Hematopoietic multipotent progenitor cell treated with erythropoietin and hydrocortisone succinate and interleukin-3 and kit ligand, for 15 days (in vitro differentiated cells): ENCODE measurements around the gene RWDD1.
"Not testable (repeated sequence)": the region's sequence is repeated elsewhere in the genome, so short reads cannot be mapped to it uniquely, and the experiment has no call there.

ENCODE experiments used
- DNase-seq: peaks from one replicate; pipeline ENCODE4 v3.0.0-alpha.2; 2015; ENCODE audit warnings: low spot score

The RWDD1 gene

DNA sequence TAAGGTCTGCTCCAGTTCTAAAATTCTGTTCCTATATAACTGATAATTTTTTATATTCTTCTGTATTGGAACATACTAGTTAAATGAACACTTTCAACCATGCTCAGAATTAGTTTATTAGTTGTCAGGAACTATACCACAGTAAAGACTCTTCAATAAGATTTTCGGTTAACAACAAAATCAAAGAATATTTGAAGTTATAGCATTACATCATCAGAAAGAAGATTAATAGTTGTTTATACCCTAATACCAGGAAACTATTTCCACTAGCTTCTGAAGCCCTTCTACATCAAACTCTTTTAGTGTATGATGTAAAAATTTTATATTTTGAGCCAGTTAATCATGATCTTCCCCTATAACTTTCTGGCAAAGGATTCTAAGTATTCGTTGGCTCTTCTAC is 11.2 kb upstream of the RWDD1 start:
- no peak for DNase-seq

DNA sequence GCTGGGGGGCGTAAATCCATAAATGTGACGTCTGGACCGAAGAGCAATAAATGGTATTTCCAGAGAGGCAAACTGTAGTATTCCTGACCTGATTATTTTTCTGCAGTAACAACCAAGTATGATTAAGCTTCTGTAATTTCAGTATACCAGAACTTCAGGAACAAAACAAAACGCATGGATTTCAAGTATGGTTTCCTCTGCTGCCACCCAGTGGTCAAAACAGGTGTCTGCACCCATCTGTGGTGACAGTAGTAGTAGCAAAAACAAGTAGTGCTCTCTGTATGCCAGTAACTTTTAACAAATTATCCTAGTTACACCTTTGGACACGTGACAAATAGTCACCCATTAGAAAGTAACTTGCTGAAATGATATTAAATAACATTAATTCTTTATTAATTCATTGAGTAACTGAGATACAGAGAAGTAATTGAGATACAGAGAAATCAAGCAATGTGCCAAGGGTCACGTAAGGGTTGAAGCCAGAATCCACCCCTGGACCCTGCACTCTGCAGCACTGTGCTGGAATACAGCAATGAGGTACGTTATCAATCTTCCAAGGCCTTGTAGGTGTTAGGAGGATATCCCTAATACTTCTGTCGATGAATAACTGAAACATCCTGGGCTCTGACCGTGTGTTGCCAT is 9.8 kb upstream of the RWDD1 start:
- DNase-seq, result peak; percentile 78

DNA sequence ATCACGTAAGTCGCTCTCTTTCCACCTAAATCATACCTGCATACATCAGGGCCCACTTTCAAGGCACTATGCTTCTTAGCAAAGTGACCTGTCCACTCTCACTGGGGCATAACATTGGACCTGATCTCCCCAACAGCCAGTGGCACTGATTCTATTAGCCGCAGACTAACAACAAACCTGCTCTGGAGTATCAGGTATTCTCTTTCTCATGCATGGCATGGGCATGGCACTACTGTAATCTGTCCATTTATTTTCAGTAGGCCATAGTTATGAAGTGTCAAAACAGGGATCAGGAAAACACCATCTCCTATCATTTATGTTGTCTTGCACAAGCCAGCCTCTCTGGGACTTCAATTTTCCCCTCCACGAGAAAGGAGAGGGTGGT is 9.3 kb upstream of the RWDD1 start:
- no peak for DNase-seq

DNA sequence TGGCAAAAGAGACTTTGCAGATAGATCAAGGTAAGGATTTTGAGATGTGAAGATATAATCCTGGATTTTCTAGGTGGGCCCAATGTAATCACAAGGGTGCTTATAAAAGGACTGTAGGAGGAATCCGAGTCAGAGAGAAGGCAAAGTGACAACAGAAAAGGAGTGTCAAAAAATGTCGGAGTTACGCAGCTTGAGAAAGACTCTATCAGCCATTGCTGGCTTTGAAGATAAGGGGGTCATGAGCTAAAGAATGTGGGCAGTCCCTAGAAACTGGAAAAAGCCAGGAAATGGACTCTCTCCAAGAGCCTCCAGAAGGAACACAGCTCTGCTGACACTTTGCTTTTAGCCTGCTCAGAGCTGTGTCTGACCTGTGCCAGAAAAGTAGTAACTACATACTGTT is 8.7 kb upstream of the RWDD1 start:
- peak; percentile 12 for DNase-seq

DNA sequence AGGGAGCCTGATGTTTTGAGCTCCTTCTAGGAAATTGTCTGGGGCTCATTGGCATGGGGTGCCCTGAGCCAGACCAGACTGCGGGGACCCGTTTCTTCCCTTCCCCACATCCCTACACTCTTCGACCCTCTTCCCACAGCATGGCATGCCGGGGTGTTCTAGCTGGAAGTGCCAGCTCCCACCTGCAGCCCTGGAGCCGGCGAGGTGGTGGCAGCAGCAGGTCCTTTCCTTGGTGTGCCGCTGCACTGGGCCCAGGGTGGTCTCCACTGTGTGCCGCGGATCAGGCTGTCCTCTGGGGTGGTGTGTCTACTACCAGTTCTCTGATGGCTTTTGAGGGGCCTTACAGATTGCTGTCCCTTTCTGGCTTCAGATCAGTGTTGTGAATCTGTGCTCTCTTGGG is 7.5 kb upstream of the RWDD1 start:
- DNase-seq, result no peak

DNA sequence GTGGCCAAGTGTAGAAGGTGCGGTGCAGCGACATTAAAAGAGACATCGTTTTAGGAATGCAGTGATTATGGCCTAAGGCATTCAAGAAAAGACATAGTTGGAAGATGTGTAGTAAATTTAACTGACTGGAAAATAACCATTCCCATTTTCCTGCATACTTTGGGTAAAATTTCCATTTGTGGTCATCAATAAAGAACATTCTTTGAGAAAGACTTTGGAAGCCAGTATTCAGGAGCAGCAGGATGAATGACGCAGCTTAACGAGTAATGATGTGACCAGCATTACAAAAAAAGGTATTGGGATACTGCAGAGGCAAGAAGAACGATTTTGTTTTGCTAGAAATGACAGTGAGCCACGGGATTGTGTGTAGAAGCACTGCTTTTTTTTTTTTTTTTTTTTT is 7.0 kb upstream of the RWDD1 start:
- no peak for DNase-seq

DNA sequence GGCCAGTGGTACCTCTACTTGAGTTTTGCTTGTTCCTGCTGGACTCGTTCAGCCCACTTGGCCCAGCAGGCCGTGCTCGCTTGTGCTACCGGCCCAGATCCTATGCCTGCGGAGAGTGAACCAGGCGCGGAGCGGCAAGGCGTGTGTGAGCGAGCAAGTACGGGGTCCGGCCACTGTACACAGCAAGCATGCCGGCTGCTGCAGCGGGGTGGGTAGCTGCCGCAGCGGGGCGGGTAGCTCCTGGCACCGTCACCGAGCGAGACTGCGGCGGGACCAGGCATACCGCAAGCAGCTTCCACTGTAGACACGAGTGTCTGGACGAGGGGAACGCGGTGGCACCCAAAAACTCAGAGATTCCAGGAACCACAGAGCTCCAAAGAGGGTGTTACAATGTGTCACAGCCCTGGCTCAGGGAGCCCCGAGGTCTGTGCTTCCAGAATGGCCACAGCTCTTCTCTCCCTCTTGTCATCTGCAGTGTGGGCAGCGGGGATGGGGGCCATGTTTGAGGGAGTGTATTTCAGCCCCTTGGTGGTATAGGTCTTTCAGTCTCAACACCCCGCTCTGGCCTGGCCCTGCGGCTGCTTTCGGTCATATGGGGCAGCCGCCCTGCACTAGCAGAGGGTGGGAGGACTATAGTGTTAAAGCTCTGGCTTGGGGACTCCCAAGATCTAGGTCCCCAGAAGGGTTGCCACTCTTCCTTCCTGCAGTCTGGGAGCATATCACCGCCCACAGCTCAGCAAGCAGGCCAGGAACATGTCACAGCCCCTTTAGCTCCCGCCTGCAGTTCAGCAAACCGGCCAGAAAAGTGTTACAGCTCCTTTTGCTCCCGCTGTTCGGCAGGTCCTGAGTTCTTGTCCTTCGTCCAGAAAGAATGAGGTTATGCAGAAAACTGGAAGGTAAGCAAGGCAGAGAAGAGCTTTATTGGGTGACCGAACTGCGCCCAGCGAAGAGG is 6.1 kb upstream of the RWDD1 start:
- no peak for DNase-seq

DNA sequence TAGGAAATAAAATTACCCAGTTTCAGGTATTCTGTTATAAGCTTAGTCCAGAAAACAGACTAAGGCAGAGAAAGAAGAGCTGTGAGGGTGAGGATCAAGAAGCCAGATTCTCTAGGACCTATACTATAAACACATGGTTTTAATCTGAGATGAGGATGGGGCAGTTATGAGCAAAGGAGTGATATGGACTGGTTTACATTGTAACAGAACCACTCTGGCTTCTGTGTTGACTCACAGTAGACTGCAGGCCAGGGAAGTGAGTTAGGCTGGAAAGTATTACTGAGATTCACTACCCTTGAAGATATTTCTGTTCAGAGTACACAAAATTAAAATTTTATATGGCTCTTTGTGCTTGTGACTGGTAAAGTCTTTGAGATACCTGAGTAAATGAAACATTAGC is 3.2 kb upstream of the RWDD1 start:
- DNase-seq, result no peak

DNA sequence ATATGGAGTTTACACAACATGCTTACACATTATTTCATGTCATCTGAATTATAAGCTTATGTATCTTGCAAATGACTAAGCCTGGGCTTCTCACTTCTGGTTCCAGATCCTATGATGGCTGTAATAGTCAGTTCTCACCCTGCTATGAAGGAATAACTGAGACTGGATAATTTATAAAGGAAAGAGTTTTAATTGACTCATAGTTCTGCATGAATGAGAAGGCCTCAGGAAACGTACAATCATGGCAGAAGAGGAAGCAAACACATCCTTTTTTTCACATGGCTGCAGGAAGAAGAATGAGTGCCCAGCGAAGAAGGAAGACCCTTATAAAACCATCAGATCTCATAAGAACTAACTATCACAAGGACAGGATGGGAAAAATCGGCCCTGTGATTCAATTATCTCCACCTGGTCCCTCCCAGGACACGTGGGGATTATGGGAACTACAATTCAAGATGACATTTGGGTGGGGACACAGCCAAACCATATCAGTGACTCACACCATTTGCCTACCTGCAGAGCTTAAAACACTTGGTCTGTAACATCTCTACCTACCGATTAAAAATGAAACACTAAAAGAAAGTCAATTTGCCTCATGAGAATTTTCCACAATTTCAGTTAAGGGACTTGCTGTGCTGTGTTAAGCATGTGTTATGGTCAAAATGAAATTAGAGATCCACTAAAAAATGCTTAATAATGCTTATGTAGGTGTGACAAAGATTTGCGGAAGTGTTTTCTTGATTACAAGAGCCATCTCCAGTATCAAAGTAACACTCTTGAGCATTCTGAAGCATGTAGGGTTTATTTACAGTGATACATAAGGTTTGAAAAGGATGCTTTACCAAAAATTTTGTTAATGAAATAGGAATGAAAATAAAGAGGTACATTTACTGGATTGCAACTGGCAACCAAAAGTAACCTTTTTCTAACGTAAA is 2.2 kb upstream of the RWDD1 start:
- DNase-seq, result no peak

DNA sequence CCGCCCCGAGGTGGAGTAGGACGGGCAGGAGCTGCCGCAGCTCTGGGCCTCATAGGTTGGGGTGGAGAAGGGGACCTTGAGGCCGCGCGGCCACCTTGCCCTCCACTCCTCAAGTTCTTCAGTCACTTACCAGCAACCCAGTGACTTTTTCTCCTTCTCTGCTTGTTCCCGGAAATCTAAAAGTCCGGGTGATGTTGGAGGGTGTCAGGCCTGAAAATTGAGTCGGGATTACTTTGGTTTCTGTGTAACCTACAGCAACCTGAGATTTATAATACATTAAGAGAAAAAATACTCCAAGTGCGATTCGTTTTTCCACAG is 338 bp downstream of the RWDD1 start:
- no peak for DNase-seq

DNA sequence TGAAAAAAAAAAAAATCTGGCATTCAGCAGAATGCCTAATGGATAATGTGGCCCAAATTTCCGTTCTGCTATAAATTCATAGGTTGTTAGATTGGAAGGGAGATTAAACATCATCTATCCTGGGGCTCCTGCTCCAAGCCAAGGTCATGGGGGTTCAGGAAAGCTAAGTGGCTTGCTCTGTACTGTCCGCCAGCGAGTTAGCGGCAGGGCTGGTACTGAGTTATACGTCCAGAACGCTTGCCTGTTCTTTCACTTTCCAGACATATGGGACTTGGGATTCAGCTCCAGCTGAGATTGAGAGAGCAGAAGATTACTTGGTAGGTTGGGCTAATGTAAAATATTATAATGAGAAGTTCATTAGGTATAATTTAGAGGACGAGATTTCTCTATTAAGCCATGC is 858 bp downstream of the RWDD1 start:
- peak; percentile 13 for DNase-seq

DNA sequence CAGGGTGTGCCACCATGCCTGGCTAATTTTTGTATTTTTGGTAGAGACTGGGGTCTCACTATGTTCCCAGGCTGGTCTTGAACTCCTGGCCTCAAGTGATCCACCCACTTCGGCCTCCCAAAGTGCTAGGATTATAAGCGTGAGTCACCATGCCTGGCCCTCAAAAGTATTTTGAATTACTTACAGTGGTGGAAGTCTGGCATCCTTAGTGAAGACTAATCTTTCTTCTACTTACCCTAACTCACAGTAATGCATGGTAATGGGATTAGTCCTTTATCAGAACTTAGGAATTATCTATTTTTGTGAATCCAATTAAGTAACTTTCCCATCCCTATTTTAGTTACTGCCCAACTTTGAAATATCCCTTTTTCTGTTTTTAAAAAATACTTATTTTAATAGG is 3.9 kb downstream of the RWDD1 start:
- DNase-seq, result no peak

DNA sequence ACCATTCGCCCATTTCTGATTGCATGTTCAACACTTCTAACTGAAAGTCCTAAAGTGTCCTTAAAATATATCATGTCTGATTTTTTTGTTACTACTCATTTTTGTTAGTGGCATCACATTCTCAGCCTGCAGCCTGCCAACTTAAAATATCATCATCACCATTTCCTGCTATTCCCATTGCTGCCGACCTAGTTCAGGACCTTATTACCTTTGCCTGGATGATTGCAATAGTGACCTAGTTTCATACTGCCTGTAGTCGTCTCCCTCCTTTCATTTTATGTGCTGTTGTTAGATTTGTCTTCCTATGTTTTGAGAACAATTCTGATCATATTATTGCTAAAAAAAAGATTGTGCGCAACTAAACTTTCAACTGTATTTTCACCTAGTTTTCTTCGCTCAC is 6.2 kb downstream of the RWDD1 start:
- no peak for DNase-seq

DNA sequence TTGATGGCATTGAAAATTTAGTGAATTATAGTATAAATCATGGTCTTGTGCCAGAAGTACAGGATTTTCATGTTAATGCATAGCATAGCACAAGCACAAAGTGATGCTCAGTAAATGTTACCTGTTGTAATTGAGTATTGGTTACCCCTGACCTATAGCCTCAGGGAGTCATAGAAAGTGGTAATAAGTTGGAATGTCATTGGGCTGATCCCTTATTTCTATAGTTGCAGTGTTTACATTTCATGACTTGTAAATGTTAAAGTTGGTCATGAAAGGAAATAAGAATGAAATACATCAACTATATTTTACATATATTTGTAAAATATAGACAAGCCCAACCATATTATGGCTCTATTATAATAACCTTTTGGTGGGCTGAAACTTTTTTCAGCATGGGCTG is 7.0 kb downstream of the RWDD1 start:
- DNase-seq, result no peak

DNA sequence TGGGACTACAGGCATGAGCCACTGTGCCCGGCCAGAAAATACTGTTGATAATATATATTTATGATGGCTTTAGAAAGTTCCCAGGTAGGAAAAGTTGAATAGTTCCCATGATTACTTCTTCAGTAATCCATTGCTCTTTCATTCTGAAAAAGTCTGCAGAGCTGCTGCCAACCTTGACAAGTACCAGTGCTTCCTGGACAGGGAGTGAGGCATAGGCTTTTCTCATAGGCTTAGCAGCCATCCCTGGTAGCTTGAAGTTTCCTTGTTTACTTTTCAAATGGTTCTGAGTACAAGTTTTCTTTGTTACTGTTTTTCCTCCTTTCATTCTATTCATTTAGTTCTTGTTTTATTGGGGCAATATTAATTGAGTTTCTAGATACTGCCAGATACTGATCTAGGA is 7.8 kb downstream of the RWDD1 start:
- DNase-seq, result no peak

DNA sequence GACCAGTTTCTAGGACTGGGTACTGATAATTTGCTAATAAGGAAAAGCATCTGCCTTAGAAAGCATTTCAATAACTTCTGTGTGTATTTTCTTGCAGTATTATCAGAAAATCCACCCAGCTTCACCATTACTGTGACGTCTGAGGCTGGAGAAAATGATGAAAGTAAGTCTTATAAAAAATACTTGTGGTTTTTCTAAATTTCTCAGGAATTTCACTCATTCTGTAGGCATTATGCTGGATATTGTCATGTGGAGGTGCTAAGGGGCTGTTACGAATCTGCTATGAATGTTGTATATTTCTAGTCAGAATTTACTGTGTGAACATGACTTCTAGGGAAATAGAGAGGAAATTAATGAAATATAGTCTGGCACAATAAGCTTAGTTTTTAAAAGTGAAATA is 8.9 kb downstream of the RWDD1 start:
- DNase-seq, result no peak

DNA sequence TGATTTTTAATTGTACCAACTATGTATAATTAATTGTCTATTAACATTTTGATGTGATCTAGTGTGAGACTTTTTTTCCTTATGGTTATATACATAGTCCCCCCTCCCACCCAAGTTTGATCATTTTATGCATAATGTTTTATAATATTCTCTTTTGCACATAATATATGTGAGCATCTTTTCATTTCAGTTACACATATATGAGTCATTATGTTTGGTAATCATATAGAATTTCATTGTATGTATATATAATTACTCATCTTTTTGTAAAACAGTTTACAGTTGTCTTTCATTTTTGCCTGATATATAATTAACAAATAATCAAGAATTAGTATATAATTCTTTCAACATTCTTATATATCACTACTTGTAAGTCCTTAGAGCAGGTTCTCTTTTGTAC is 15.0 kb downstream of the RWDD1 start:
- DNase-seq, result no peak

DNA sequence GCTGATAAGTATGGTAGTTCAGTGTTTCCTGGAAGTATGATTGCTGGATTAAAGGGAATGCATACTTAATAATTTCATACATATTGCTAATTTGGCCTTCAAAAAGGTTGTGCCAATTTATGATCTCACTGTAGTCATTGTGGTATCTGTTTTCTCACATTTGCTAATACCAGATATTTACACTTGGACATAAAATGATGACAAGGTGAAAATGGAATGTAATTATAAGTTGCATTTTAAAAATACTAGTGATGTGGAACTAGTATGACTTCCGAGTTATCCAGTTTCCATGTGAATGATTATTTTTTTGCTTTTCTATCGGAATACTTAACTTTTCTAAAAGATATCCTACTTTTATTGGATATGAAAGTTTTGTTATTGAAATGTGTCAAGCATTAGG is 15.4 kb downstream of the RWDD1 start:
- no peak for DNase-seq

DNA sequence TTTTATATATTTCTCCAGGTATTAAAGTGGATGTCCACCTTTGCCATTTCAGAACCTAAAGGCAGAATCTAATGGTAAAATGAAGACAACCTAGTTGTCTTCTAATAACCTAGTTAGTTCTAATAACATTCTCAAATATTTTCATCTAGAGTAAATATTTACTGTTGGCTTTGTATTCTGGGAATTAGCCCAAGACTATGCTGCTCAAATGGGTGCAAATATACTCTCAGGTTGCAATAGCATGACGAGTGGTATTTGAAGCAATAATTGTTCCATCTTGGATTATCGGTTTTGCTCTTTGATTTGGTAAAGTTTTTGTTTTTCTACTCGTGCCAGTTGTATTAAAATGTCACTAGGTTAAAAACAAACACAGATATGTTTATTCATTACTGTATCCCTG is 23.9 kb downstream of the RWDD1 start:
- DNase-seq, result no peak

DNA sequence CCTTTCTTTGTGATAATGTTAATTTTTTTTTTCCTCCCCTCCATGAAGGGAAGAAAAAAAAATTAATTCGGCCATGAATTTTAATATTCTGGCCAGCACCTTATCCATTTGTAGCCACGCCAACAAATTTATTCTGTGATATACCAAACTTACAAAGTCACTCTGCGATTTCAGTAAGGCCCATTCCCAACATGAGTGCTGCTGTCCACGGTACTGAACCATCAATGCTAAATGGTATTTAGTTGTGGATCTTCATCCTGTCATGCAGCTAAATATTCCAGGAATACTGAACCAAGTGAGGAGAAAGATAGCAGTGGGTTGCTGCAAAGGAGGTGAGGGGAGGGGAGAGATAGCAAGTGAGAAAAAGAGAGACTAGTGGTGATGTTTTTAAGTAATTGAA is 25.5 kb downstream of the RWDD1 start:
- no peak for DNase-seq

DNA sequence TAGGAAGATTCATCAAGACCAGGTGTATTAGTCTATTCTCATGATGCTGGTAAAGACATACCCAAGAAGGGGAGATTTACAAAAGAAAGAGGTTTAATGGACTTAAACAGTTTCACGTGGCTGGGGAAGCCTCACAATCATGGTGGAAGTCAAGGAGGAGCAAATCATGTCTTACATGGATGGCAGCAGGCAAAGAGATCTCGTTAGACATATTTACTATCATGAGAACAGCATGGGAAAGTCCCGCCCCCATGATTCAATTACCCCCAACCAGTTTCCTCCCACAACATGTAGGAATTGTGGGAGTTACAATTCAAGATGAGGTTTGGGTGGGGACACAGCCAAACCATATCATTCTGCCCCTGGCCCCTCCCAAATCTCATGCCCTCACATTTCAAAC is 32.6 kb downstream of the RWDD1 start:
- DNase-seq, result not testable (repeated sequence)

DNA sequence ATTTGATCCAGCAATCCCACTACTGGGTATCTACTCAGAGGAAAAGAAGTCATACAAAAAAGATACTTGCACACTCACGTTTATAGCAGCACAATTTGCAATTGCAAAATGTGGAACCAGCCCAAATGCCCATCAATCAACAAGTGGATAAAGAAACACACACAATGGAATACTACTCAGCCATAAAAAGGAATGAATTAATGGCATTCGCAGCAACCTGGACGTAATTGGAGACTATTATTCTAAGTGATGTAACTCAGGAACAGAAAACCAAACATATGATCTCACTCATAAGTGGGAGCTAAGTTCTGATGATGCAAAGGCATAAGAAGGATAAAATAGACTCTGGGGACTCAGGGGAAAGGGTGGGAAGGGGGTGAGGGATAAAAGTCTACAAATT is 33.6 kb downstream of the RWDD1 start:
- not testable (repeated sequence) for DNase-seq

DNA sequence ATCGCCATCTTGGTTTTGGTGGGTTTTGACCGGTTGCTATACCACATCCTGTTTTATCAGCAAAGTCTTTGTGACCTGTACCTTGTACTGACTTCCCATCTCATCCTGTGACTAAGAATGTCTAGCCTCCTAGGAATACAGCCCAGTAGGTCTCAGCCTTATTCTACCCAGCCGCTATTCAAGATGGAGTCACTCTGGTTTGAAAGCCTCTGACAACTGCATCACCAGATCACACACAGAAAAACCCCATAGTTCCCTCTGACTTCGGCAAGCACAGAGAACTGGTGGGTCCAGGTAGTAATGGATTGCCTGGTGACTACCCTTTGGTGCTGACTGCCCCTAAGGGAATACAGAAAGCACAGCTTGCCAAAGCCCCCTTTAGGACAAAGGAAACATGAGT is 34.6 kb downstream of the RWDD1 start:
- DNase-seq, result no peak
